ENCODE results near the gene PIM2.

DNA sequence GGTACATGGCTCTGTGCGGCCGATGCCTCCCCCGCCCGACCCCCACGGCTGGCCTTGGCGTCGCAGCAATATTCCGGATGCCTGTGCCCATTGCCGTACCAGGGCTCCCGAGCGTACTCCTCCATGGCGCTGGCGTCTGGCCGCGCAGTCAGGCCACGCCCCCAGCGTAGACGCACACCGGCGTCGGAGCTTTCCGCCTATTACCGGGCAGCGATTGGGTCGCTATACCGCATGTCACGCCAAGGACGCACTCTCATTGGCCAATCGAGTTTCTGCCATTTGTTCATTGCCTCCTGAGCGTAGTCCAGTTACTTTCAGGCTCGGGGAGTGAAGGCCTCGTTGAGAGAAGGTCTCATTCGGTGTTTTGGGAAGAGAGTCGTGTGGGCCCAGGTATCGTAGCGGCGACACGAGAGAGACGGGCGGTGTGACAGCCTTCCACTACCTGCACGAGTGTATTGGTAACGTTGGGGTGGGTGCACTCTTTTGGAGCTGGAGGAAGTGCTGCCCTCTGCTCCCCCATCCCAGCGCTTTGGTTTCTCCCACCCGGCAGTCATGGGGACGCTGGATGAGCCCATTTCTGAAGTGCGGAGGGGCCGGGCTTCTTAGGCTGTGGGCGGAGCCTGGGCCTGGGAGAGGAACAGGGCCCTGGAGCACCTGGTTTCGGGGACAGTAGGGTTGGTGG, 21.1 kb downstream of the PIM2 start, which contains the start of the genes PQBP1 and TIMM17B:
- TF ChIP-seq, protein P1, sequence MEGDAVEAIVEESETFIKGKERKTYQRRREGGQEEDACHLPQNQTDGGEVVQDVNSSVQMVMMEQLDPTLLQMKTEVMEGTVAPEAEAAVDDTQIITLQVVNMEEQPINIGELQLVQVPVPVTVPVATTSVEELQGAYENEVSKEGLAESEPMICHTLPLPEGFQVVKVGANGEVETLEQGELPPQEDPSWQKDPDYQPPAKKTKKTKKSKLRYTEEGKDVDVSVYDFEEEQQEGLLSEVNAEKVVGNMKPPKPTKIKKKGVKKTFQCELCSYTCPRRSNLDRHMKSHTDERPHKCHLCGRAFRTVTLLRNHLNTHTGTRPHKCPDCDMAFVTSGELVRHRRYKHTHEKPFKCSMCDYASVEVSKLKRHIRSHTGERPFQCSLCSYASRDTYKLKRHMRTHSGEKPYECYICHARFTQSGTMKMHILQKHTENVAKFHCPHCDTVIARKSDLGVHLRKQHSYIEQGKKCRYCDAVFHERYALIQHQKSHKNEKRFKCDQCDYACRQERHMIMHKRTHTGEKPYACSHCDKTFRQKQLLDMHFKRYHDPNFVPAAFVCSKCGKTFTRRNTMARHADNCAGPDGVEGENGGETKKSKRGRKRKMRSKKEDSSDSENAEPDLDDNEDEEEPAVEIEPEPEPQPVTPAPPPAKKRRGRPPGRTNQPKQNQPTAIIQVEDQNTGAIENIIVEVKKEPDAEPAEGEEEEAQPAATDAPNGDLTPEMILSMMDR (conservative IDR thresholded peaks at IDR 0.05 in 1 of 2, IDR thresholded peaks at IDR 0.05 in 1 of 2; ENCODE audit: extremely low read depth in 1 of 2, insufficient read depth in 1 of 2, low read depth in 1 of 2, low read length in 2 of 2): no peak
- TF ChIP-seq EZH2 (IDR thresholded peaks at IDR 0.05; ENCODE audit: borderline replicate concordance, low read length): no peak
